Measurements from ENCODE around the gene UNC119.

DNA sequence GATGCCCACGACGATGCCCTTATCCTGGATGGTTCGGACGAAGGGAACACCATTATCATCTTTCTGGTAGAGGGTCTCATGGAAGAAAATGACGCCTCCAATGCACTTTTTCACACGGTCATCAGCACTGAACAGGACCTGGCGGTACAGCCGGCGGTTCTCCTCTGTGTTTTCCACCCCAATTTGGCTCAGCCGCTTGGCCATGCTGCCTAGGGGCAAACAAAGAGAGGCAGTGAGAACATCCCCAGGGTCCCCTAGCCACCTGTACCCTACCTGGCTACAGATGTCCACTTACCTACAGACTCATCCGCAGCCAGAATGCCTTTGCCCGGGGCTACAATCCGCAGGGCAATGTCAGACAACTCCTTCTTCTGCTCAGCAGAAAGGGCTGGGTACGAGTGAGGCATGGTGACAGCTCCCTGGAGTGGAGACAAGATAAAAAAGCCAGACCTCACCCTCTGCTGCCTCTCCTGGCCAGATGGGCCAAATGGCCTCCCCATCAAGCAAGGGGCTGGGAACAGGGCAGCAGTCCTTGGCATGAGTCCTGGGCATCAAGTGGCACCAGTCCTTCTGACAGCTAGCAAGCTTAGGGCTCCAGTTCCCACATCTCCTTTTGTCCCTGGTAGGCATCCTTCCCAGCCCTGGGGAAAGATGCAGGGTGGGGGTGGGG is 22.8 kb upstream of the UNC119 start:
- TF ChIP-seq FOXK2 (IDR thresholded peaks at IDR 0.05) (no peak), SUZ12 (IDR thresholded peaks at IDR 0.05) (no peak), ZNF384 (IDR thresholded peaks at IDR 0.05) (no peak), BHLHE40 (IDR thresholded peaks at IDR 0.05; ENCODE audit: borderline replicate concordance) (no peak), LEF1 (IDR thresholded peaks at IDR 0.05; ENCODE audit: borderline replicate concordance) (no peak), CTBP1 (IDR thresholded peaks at IDR 0.05; ENCODE audit: borderline replicate concordance) (no peak), ELF4 (IDR thresholded peaks at IDR 0.05) (no peak), FOXM1 (IDR thresholded peaks at IDR 0.05; ENCODE audit: borderline replicate concordance) (no peak)

Measured in HEK293T (cell line).